ENCODE measurements around the gene NEGR1. TPM values are rescaled to one million over a fixed set of nuclear protein-coding genes. Genes with fewer than 3 reads are reported as not detected.

Gene NEGR1
- total RNA-seq, 1 experiment from 2014 or later, result 4.1 TPM

DNA sequence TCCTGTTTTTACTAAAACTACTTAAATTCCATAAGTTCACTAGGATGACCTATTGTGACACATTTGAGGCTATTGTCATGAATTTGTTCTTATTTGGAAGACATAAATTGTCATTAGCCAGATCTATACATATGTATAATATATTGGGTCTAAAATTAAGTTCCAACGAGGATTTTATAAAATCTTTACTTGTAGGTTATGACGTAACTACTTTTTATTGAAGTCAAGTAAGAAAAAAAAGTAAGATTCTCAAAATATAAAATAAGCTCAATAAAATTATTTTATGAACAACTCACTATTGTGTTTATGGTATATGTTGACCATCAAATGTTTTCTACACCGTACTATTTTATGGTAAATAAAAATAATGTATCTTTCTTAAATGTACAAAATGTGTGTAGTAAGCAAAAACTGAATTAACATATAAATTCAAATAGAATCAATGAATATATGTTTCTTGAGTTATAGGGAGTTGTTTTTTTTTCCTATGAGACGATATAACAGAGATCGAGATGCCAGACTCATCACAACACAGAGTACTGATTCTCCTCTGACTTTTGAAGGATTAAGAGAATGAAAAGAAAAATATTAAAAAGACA lies 64.1 kb downstream of the NEGR1 start:
- Mint-ChIP-seq H3K27ac (ENCODE audit: low read depth, unreplicated experiment) (no peak overlapping the region), H3K27me3 (ENCODE audit: insufficient read depth, unreplicated experiment) (no peaks in the 10 kb centered on the region), H3K9me3 (ENCODE audit: unreplicated experiment) (no peaks in the 10 kb centered on the region), H3K36me3 (ENCODE audit: insufficient read depth, unreplicated experiment) (no peaks in the 10 kb centered on the region), H3K4me3 (ENCODE audit: unreplicated experiment) (no peak overlapping the region), H3K4me1 (ENCODE audit: insufficient read depth, unreplicated experiment) (no peaks in the 10 kb centered on the region)
- ChIA-PET POLR2A (interaction anchor here (0.6 kb wide), 1 partner anchor 37 kb away, joined by 5 read pairs; no protein-coding TSS in a partner anchor), CTCF (no interaction called here)
- intact Hi-C loops (cut with micrococcal nuclease), result no loop called here
- TF ChIP-seq, protein P1, sequence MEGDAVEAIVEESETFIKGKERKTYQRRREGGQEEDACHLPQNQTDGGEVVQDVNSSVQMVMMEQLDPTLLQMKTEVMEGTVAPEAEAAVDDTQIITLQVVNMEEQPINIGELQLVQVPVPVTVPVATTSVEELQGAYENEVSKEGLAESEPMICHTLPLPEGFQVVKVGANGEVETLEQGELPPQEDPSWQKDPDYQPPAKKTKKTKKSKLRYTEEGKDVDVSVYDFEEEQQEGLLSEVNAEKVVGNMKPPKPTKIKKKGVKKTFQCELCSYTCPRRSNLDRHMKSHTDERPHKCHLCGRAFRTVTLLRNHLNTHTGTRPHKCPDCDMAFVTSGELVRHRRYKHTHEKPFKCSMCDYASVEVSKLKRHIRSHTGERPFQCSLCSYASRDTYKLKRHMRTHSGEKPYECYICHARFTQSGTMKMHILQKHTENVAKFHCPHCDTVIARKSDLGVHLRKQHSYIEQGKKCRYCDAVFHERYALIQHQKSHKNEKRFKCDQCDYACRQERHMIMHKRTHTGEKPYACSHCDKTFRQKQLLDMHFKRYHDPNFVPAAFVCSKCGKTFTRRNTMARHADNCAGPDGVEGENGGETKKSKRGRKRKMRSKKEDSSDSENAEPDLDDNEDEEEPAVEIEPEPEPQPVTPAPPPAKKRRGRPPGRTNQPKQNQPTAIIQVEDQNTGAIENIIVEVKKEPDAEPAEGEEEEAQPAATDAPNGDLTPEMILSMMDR (IDR thresholded peaks at IDR 0.05; ENCODE audit: unreplicated experiment), result no peak
- no peak for DNase-seq (ENCODE audit: unreplicated experiment)
- BruUV-seq (replicated peaks), result no TSS peak

DNA sequence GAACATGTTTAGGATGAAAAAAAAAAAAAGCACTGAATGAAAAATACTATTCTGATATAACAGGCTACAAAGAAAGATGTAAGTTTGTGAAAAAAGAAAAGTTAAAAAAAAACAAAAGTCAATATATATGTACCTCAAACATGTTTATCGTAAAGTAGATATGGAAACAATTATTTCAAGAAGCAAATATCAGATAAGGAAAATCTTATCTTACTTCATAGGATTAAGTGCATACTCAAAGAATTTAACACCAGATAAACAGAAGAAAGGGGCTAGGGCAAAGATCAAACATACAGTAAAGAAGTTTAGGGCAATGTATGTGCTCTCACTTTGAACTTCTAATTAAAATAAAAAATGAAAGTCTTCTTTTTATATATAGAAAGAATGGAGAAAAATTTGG lies 75.3 kb downstream of the NEGR1 start:
- Mint-ChIP-seq H3K36me3 (ENCODE audit: insufficient read depth, unreplicated experiment) (no peaks in the 10 kb centered on the region), H3K9me3 (ENCODE audit: unreplicated experiment) (no peaks in the 10 kb centered on the region), H3K27me3 (ENCODE audit: insufficient read depth, unreplicated experiment) (no peaks in the 10 kb centered on the region), H3K27ac (ENCODE audit: low read depth, unreplicated experiment) (no peak overlapping the region), H3K4me1 (ENCODE audit: insufficient read depth, unreplicated experiment) (no peaks in the 10 kb centered on the region), H3K4me3 (ENCODE audit: unreplicated experiment) (no peak overlapping the region)
- ChIA-PET POLR2A (no interaction called here), CTCF (no interaction called here)
- no peak for DNase-seq (ENCODE audit: unreplicated experiment)
- BruUV-seq (replicated peaks), result no TSS peak
- TF ChIP-seq, protein P1 (IDR thresholded peaks at IDR 0.05; ENCODE audit: unreplicated experiment), result no peak
- intact Hi-C loops (cut with micrococcal nuclease), result no loop called here

DNA sequence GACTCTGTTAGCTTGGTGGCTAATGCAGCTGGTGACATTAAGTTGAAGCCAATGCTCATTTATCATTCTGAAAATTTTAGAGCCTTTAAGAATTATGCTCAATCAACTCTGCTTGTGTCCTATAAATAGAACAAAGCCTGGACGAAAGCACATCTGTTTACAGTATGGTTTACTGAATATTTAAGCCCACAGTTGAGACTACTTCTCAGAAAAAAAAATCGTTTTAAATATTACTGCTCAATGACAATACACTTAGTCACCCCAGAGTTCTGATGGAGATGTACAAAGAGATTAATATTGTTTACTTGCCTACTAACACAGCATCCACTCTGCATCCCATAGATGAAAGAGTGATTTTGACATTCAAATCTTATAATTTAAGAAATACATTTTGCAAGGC lies 79.6 kb downstream of the NEGR1 start:
- no peaks in the 10 kb centered on the region for H3K4me1 Mint-ChIP-seq (ENCODE audit: insufficient read depth, unreplicated experiment)
- POLR2A ChIA-PET, result interaction anchor here (0.6 kb wide), 2 partner anchors 10 to 374 kb away, joined by 3 read pairs; no protein-coding TSS in a partner anchor
- H3K27ac Mint-ChIP-seq (ENCODE audit: low read depth, unreplicated experiment), result no peak overlapping the region
- no peak for DNase-seq (ENCODE audit: unreplicated experiment)
- no TSS peak for BruUV-seq (replicated peaks)
- CTCF ChIA-PET, result interaction anchor here (0.7 to 1.4 kb wide), 2 partner anchors 792 to 897 kb away, joined by 3 to 4 read pairs; no protein-coding TSS in a partner anchor
- H3K36me3 Mint-ChIP-seq (ENCODE audit: insufficient read depth, unreplicated experiment), result no peaks in the 10 kb centered on the region
- no peak overlapping the region for H3K4me3 Mint-ChIP-seq (ENCODE audit: unreplicated experiment)
- intact Hi-C loops (cut with micrococcal nuclease), result no loop called here
- no peaks in the 10 kb centered on the region for H3K27me3 Mint-ChIP-seq (ENCODE audit: insufficient read depth, unreplicated experiment)
- TF ChIP-seq, protein P1 (IDR thresholded peaks at IDR 0.05; ENCODE audit: unreplicated experiment), result no peak
- H3K9me3 Mint-ChIP-seq (ENCODE audit: unreplicated experiment), result no peaks in the 10 kb centered on the region

DNA sequence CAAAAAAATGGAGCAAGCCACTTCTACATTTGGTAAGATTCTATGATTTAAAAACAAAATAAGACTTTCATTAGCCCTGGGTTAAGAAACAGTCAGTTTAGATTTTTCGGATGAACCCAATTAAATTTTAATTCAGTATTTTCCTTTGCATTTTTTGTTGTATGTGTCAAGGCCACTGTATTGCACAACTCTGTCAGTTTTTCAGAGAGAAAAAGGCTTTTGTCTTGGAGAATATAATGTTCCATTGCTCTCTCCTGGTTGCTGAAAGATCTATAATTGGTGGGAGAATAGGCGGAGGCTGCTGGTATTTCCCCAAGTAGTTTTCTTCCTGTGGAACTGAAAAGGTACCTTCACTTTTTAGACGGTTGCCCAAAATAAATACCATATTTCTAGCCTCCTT lies 84.6 kb downstream of the NEGR1 start:
- ChIA-PET CTCF (no interaction called here), POLR2A (no interaction called here)
- H3K27me3 Mint-ChIP-seq (ENCODE audit: insufficient read depth, unreplicated experiment), result no peaks in the 10 kb centered on the region
- no TSS peak for BruUV-seq (replicated peaks)
- intact Hi-C loops (cut with micrococcal nuclease), result no loop called here
- TF ChIP-seq, protein P1 (IDR thresholded peaks at IDR 0.05; ENCODE audit: unreplicated experiment), result no peak
- no peak overlapping the region for H3K27ac Mint-ChIP-seq (ENCODE audit: low read depth, unreplicated experiment)
- H3K36me3 Mint-ChIP-seq (ENCODE audit: insufficient read depth, unreplicated experiment), result no peaks in the 10 kb centered on the region
- DNase-seq (ENCODE audit: unreplicated experiment), result no peak
- no peak overlapping the region for H3K4me3 Mint-ChIP-seq (ENCODE audit: unreplicated experiment)
- H3K4me1 Mint-ChIP-seq (ENCODE audit: insufficient read depth, unreplicated experiment), result no peaks in the 10 kb centered on the region
- H3K9me3 Mint-ChIP-seq (ENCODE audit: unreplicated experiment), result no peaks in the 10 kb centered on the region
